GM21390 (cell line): ENCODE data around the gene OTULIN.

ENCODE experiments used
- ATAC-seq: cut with Tn5 transposase; IDR thresholded peaks from one replicate; pipeline ENCODE4 v1.9.1; 2021; ENCODE audit not compliant: unreplicated experiment

OTULIN gene

GRCh38 chr5:14667770-14668169 lies 3.3 kb downstream of the OTULIN start:
- ATAC-seq, result no peak

GRCh38 chr5:14668181-14668591 lies 3.7 kb downstream of the OTULIN start:
- ATAC-seq, result no peak

DNA sequence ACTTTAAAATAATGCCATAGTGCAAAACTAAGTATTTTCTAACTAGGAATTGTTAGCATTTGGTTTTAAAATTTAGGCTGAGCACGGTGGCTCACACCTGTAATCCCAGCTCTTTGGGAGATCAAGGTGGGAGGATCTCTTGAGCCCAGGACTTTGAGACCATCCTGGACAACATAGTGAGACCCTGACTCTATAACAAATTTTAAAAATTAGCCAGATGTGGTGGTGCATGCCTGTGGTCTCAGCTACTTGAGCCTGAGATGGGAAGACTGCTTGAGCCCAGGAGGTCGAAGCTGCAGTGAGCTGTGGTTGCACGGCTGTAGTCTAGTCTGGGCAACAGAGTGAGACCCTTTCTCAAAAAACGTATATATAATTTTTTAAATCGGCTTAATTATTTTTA lies 4.9 kb downstream of the OTULIN start:
- no peak for ATAC-seq

GRCh38 chr5:14669975-14670374 lies 5.5 kb downstream of the OTULIN start:
- ATAC-seq, result no peak

- ATAC-seq, result no peak
Observed at GRCh38 chr5:14671414-14671813, 6.9 kb downstream of the OTULIN start.

- no peak for ATAC-seq
Observed at GRCh38 chr5:14672082-14672481, 7.6 kb downstream of the OTULIN start.

- ATAC-seq, result no peak
Observed at GRCh38 chr5:14672484-14673394, 8.2 kb downstream of the OTULIN start.

DNA sequence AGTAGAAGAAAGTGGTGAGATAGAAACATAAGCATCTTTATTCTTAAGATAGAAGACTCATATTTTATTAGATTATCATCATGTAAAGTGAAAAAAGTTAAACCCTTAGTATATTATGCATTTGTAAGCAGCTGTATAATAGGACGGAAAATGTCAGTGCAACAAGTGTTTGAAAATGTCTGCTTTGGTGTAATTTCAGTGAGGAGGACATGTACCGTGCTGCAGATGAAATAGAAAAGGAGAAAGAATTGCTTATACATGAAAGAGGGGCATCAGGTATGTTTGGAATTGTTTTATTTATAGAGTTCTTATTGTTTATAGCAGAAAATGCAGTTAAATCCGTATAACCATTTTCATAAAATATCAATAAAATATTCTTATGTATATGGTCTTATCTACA lies 8.9 kb downstream of the OTULIN start:
- no peak for ATAC-seq

- ATAC-seq, result no peak
Observed at GRCh38 chr5:14674983-14675854, 10.7 kb downstream of the OTULIN start.

DNA sequence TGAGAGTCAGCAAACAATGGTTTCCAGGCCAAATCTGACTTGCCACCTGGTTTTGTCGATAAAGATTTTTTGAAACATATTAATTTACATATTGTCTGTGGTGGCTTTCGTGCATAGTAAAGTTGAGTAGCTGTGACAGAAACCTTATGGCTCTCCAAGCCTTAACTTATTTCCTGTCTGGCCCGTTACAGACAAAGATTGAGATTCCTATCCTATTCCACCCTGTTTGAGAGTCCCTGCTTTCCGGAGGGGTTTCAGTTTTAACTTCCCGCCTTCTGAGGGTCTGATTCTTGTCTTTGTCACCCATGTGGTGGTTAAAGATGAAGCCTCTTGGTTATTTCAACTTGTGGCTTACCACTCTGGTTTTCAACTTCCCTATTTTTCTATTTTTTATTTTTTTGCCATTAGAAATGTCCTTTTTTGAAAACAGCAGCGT lies 11.4 kb downstream of the OTULIN start:
- peak; percentile 42 for ATAC-seq

GRCh38 chr5:14676320-14676719 lies 11.8 kb downstream of the OTULIN start:
- ATAC-seq, result peak; percentile 36

GRCh38 chr5:14678773-14679334 lies 14.3 kb downstream of the OTULIN start:
- no peak for ATAC-seq

- ATAC-seq, result no peak
Observed at GRCh38 chr5:14679595-14679994, 15.1 kb downstream of the OTULIN start.

GRCh38 chr5:14681236-14681752 lies 16.8 kb downstream of the OTULIN start:
- no peak for ATAC-seq

- ATAC-seq, result no peak
Observed at GRCh38 chr5:14683906-14684455, 19.5 kb downstream of the OTULIN start.

- no peak for ATAC-seq
Observed at GRCh38 chr5:14684757-14685156, 20.2 kb downstream of the OTULIN start.

GRCh38 chr5:14685757-14686156 lies 21.2 kb downstream of the OTULIN start:
- peak; percentile 80 for ATAC-seq

DNA sequence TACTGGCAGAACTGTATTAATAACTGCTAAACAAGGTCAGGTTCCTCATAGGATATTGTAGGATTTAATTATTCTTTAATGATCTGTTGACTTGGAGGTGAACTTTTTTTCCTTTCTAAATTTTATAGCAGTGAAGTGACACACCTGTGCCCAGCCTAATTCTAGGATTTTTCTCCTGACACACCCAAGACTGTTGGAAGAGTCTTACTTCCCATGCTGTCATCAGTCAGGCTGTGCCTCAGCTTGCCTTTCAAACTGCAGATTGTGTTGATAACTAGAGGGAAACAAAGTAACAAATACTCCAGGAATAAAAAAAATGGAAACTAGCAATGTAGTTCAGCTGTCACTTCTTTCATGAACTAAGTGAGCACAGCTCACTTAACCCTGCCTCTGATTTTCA lies 22.0 kb downstream of the OTULIN start:
- ATAC-seq, result no peak

DNA sequence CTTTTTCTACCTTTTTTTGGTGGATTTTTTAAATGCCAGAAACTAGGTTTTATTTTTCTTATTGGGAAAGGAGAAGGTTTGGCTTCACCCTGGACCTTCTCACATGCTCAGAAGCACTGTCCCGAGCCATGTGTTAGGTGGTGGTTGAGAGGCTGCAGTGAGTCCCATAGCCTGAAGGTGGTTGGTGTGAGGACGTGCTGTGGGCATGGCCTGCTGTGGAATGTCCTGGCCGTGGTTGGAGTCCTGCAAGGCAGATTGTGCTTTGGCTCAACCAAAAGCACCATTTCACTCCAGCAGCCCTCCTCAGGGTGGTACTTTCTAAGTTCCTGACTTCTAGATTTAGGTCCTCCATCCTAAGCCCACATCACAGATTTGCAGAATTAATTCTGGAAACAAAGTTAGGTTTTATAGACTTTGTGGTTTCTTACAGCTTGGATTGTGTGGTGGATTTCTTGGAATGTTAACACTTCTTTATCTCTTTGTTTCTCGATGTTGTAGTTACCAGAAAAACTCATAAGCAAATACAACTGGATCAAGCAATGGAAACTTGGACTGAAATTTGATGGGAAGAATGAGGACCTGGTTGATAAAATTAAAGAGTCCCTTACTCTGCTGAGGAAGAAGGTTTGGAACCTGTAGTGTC lies 22.6 kb downstream of the OTULIN start:
- no peak for ATAC-seq

DNA sequence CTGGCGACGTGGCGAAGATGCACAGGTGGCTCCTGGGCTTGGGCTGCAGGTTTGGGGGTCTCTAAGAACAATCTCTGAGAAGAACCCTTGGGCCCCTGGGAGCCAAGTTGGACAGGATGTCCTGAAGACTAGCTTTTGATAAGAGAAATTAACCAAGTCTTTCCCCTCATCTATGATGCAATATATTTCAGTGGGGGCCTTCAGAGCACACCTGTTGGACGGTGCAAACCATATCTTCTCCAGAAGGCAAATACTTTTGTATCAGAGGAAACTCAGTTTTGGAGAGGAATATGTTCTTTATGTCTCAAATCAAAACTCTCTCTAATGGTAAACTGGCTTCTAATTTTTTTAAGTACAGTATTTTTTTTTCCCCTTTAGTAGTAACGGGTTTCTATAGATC lies 28.6 kb downstream of the OTULIN start:
- ATAC-seq, result no peak
